Measurements from ENCODE around the gene DAGLA. TPM values are rescaled to one million over a fixed set of nuclear protein-coding genes. Genes with fewer than 3 reads are reported as not detected.

The DAGLA gene
- total RNA-seq, 1 experiment from 2014 or later, result 3.1 TPM

DNA sequence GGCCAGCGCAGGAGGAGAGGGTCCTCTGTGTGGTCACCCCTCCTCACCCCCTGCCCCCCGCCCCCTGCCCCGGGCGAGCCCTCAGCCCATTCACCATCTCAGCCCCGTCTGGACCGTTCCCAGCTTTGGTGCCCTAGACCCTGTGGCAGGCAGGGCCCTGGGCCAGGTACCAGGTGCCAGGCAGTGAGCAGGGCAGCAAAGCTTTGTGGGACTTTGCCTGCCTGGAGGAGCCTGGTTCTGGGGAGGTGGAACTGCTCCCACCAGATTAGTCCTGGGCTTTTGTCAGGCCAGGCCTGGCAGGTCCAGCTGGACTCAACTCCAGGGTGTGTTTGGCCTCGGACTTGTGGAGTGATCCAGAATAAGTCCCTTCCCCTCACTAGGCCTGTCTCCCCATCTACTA is 58.6 kb downstream of the DAGLA start (continued):
- no peak for TF ChIP-seq ETV6 (CRISPR knock-in tag; IDR thresholded peaks at IDR 0.05)

DNA sequence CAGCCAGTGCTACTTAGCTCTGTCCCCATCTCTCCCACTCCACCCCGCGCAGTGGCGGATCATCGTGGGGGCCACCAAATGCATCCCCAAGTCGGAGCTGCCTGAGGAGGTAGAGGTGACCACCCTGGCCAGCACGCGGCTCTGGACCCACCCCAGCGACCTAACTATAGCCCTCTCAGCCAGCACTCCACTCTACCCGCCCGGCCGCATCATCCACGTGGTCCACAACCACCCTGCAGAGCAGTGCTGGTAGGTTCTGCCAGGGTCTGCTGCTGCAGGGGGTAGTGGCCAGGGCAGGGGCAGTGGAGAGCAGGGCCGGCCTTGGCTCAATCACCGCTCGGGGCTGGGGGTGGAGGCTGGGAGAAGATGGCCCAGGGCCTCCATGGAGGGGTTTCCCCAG is 59.2 kb downstream of the DAGLA start:
- ChIA-PET CTCF (interaction anchor here (0.7 to 4.4 kb wide), 4 partner anchors 9 to 55 kb away, joined by 3 to 46 read pairs (median 16); no protein-coding TSS in a partner anchor), POLR2A (no interaction called here)
- no peak overlapping the region for H3K4me3 Mint-ChIP-seq
- H3K4me1 Mint-ChIP-seq, result no peaks in the 10 kb centered on the region
- no peak overlapping the region for H3K27ac Mint-ChIP-seq
- 0 out of 2 replicates have a peak, but pooled peaks cover 4% of the 10 kb centered on the region for H3K36me3 Mint-ChIP-seq
- DNase-seq (ENCODE audit: low spot score) (no peak), ATAC-seq (no peak)
- H3K9me3 Mint-ChIP-seq, result no peaks in the 10 kb centered on the region
- H3K27me3 Mint-ChIP-seq (ENCODE audit: low read depth), result no peaks in the 10 kb centered on the region
- no peak for TF ChIP-seq NR3C1 (CRISPR knock-in tag; conservative IDR thresholded peaks at IDR 0.05; ENCODE audit: low read depth)
- no peak for TF ChIP-seq PRRX2 (CRISPR knock-in tag; IDR thresholded peaks at IDR 0.05)
- no peak for TF ChIP-seq MXD4 (CRISPR knock-in tag; IDR thresholded peaks at IDR 0.05; ENCODE audit: borderline replicate concordance)
- TF ChIP-seq, protein P1, sequence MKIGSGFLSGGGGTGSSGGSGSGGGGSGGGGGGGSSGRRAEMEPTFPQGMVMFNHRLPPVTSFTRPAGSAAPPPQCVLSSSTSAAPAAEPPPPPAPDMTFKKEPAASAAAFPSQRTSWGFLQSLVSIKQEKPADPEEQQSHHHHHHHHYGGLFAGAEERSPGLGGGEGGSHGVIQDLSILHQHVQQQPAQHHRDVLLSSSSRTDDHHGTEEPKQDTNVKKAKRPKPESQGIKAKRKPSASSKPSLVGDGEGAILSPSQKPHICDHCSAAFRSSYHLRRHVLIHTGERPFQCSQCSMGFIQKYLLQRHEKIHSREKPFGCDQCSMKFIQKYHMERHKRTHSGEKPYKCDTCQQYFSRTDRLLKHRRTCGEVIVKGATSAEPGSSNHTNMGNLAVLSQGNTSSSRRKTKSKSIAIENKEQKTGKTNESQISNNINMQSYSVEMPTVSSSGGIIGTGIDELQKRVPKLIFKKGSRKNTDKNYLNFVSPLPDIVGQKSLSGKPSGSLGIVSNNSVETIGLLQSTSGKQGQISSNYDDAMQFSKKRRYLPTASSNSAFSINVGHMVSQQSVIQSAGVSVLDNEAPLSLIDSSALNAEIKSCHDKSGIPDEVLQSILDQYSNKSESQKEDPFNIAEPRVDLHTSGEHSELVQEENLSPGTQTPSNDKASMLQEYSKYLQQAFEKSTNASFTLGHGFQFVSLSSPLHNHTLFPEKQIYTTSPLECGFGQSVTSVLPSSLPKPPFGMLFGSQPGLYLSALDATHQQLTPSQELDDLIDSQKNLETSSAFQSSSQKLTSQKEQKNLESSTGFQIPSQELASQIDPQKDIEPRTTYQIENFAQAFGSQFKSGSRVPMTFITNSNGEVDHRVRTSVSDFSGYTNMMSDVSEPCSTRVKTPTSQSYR (CRISPR knock-in tag; IDR thresholded peaks at IDR 0.05), result no peak
- no peak for TF ChIP-seq ZNF512 (CRISPR knock-in tag; IDR thresholded peaks at IDR 0.05; ENCODE audit: borderline replicate concordance)
- TF ChIP-seq OVOL2 (CRISPR knock-in tag; IDR thresholded peaks at IDR 0.05; ENCODE audit: borderline replicate concordance), result no peak
- TF ChIP-seq USF1 (CRISPR knock-in tag; IDR thresholded peaks at IDR 0.05), result no peak
- TF ChIP-seq TEAD1 (CRISPR knock-in tag; IDR thresholded peaks at IDR 0.05), result no peak
- TF ChIP-seq PREB (CRISPR knock-in tag; IDR thresholded peaks at IDR 0.05; ENCODE audit: borderline replicate concordance), result no peak
- no peak for TF ChIP-seq ZBTB43 (CRISPR knock-in tag; IDR thresholded peaks at IDR 0.05)
- TF ChIP-seq, protein P2, sequence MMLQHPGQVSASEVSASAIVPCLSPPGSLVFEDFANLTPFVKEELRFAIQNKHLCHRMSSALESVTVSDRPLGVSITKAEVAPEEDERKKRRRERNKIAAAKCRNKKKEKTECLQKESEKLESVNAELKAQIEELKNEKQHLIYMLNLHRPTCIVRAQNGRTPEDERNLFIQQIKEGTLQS (CRISPR knock-in tag; conservative IDR thresholded peaks at IDR 0.05), result no peak
- TF ChIP-seq FOXP4 (CRISPR knock-in tag; IDR thresholded peaks at IDR 0.05), result no peak

All from WTC11 (cell line).